ENCODE data around the gene SUCLG2.
A peak's percentile ranks its signal among the peaks of the same experiment; 100 is the strongest.

Gene SUCLG2

DNA sequence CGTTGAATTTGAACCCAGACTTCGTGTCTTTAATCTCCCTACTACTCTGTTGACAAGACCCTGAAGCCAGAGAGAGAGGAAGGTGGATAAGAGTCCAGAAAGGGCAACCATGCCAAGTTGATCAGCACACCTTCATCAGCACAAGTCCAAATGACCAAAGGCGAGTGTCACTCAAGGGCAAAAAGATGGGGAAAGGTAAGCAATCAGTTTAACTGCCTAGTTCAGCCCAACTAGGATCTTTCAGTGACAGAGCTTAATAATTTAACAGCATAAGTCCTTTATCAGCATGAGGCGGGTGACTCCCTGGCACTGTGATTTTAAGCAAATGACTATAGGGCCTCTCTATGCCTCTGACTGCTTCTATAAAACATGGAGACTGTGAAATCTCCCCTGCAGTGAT lies 6.2 kb downstream of the SUCLG2 start:
- DNase-seq = no peak

GRCh38 chr3:67647390-67647878 lies 7.0 kb downstream of the SUCLG2 start:
- DNase-seq = peak; percentile 97

- peak; percentile 13 for DNase-seq
These were observed 7.7 kb downstream of the SUCLG2 start for GRCh38 chr3:67646586-67647234.

DNA sequence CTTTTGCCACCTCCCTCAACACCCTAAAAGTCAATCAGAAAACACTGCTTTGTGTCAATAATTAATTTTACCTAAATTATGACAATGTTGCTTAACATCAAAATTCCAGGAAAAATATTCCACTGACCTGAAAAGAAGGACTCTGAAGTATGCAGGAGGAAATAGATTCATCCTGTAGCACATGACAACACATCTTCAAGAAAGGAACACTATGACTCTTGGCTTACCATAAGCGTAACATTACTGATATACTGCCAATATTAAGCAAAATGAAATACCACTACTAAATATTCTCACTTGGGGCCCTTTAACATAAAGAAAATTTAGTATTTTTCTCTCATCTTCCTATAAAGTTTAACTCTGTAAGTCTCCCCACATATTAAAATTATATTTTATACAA lies 9.6 kb downstream of the SUCLG2 start:
- DNase-seq = no peak

- DNase-seq = no peak
These were observed 11.7 kb downstream of the SUCLG2 start for GRCh38 chr3:67642734-67643133.

DNA sequence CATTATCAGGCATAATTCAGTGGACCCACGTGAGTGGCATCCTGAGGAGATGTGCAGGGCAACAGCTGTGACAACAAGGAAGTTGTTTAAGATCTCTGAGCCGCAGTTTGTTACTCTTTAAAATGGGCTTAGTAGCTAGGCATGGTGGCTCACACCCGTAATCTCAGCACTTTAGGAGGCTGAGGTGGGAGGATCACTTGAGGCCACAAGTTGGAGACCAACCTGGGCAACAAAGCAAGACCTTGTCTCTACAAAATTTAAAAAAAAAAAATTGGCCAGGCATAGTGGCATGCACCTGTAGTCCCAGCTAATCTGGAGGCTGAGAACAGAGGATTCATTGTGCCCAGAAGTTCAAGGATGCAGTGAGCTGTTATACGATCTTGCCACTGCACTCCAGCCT lies 12.2 kb downstream of the SUCLG2 start:
- DNase-seq = no peak

GRCh38 chr3:67641451-67641850 lies 13.0 kb downstream of the SUCLG2 start:
- DNase-seq = no peak

GRCh38 chr3:67640023-67640660 lies 14.3 kb downstream of the SUCLG2 start:
- peak; percentile 64 for DNase-seq

DNA sequence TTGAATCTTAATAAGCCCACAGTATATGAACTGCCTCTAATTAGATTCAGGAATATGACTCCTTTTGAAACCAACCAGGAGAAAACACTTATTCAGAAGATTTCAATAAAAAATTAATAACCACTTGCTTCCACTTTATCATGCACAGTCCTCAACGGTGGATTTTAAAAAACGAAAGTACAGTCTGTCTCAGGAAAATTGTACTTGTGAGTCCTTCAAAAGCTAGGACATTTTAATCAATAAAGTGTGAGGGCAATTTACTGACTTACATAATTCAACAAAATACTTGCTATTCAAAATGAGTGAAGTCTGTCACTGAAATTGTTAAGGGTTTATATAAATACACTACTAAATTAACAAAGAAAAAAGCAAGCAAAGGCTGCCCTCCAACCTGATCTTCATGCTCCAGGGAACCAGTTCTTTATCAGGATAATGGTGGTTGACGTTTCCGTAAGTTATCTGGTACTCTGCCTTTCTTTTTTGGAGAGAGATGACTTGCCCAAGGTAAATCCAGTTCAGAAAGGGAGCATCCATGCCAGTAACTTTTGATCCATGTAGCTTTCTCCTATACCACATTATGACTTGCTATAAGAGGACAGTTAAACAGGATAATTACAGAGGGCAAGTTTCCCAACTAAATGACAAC lies 17.0 kb downstream of the SUCLG2 start:
- DNase-seq = no peak

- DNase-seq = peak; percentile 41
These were observed 18.6 kb downstream of the SUCLG2 start for GRCh38 chr3:67635806-67636205.

- DNase-seq = peak; percentile 90
These were observed 19.2 kb downstream of the SUCLG2 start for GRCh38 chr3:67635257-67635656.

- DNase-seq = no peak
These were observed 23.6 kb downstream of the SUCLG2 start for GRCh38 chr3:67630666-67631362.

DNA sequence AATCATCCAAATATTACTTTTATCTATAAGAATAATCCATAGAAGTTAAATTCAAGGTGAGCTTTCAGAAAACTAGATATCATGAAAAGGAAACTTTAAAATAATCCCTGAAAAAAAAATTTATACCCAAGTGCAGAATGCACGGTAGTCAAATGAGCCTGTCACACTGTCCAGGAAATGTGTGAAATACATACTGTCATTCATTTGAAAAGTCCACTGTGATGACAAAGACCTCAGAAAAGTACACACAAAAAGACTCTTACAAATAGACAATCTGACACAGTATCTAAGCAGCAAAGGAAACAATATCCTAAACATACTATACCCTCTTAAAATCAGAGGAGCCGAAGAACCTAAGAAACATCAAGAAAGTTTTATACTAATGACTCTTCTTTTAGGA lies 29.7 kb downstream of the SUCLG2 start:
- DNase-seq = no peak

DNA sequence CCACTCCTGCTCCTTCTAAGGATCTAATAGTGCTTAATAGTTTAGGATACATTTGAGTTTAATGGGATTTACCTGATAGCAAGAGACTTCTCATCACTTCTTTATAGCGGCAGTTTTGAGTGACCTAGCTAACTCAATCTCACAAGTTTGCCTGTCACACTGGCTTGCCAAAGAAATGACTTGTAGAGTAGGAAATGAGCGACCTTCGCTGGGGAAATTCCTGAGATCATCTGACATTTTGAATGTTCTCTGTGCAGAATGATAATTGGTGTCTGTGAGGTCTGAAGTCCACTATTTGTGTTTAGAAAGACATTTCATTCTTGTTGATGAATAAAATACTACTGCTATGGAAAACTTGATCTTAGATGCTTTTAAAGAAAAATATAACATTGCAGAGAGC lies 30.3 kb downstream of the SUCLG2 start:
- DNase-seq = no peak

GRCh38 chr3:67622652-67623051 lies 31.8 kb downstream of the SUCLG2 start:
- no peak for DNase-seq

DNA sequence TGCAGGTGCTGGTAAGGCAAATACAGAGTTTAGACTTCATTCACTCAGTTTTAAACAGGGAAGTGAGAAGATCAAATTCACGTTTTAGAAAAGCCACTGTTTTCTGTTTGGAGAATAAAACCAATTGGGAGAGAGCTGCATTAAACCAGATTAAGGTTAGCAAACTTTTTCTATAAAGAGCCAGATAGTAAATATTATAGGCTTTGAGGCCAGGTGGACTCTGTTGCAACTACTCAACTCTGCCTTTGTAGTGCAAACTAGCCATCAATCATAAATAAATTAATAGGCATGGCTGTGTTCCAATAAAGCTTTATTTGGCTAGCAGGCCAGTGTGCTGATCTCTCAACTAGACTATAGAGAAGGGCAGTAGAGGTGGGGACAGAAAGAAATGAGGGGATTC lies 33.5 kb downstream of the SUCLG2 start:
- DNase-seq = no peak

- DNase-seq = no peak
These were observed 34.4 kb downstream of the SUCLG2 start for GRCh38 chr3:67619991-67620390.

DNA sequence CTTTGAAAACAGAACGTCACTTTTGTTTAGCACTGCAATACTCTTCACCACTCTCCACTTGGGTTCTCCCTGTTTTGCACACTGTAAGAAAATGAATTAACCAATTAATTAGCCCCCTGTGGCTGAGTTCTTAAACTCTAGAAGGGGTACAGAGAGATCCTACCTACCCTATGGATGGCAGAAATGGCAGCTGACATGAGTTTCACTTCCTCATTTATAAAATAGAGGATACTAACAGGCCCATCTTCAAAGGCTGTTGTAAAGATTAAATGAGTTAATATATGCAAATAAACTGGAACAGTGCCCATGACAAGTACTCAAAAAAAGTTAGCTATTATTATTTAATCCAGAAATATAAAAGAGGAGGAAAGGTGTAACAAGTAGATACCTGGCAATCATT lies 36.9 kb downstream of the SUCLG2 start:
- no peak for DNase-seq

- no peak for DNase-seq
These were observed 38.4 kb downstream of the SUCLG2 start for GRCh38 chr3:67616046-67616445.

- DNase-seq = no peak
These were observed 40.2 kb downstream of the SUCLG2 start for GRCh38 chr3:67614195-67614594.

- DNase-seq = peak; percentile 80
These were observed 44.0 kb downstream of the SUCLG2 start for GRCh38 chr3:67610458-67610857.

DNA sequence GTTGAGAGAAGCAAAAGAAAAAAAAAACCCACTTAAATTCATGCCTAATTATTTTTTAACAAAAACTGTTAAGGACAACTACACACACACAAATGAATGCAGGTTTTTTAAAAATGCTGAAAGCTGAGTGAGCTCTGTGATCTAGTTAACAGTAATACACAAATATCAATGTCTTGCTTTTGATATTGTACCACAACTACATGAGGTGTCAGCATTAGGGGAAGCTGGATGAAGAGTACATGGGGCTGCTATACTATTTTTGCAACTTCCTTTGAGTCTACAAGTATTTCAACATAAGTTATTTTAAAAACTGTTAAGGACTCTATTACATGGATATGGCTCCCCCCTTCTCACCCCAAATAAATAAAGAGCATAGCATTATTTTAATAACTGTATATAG lies 44.7 kb downstream of the SUCLG2 start:
- no peak for DNase-seq

DNA sequence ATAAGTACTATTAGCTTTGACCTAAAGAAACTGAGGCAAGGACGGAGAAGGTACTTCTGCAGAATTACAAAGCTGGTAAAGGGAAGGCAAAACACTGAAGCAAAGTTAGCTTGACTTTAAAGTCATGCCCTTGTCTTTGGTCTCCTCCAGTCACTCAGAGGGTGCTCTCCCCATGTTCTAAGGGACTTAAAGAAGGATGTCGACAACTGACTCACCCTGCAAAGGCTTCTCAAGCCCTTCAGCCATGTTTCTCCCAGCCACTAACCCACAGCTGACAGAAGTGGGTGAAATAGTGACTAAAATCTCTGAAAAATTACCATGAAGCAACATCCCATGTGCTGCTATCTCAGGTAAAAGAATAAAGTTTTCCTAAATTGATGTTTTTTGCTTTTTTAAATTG lies 46.4 kb downstream of the SUCLG2 start:
- no peak for DNase-seq

GRCh38 chr3:67605377-67605776 lies 49.0 kb downstream of the SUCLG2 start:
- DNase-seq = peak; percentile 82
